HG03108 (cell line): ENCODE data around the gene PGK2.

Source experiments
- ATAC-seq: cut with Tn5 transposase; IDR thresholded peaks from one replicate; pipeline ENCODE4 v1.9.1; 2021; ENCODE audit warnings: moderate library complexity; ENCODE audit not compliant: unreplicated experiment

Gene PGK2

DNA sequence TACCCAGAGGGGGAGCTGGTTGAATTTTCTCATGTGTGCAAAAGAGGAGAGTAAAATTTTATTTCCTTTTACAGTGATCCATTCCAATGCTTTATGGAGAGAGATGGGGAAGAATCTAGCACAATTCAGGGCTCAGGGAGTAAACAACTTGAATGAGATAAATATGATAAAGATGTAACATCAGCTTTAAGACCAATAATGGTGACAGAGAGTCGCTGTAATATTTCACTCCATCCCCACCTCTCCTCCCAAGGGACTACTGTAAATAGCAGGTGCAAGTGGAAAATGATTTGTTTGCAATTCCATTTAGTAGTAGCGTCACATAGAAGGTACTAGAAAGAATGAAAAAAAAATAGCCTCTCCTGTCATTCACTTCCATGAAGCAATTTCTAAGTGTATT lies 47.7 kb downstream of the PGK2 start:
- ATAC-seq = no peak

DNA sequence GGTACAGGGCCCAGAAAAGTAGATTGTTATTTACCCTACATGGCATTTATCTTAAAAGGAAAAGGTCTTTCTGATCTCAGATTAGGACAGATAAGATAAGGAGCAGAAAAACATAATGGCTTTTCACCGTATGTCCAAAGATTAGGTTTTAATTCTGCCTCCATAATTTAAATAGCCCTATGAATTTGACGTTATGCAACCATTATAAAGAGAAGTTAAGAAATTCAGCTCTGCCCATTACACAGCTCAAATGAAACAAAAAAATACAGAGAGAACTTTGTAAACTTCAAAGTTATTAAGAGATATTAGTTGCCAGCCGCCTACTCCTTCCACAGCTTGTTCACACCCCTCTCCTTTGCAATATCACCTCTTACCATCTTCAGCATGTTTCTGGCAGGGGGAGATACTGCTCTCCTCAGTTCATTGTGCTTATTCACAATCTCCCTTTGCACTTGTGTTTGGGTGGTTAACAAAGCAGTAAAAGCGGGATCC lies 51.0 kb downstream of the PGK2 start:
- no peak for ATAC-seq
